Suppressor macrophage (primary cell): ENCODE measurements around the gene GGTLC2.
"Not testable (repeated sequence)": the region's sequence is repeated elsewhere in the genome, so short reads cannot be mapped to it uniquely, and the experiment has no call there.

Source experiments
- DNase-seq, 4 experiments: peaks; one replicate each; pipeline ENCODE4 v3.0.0-alpha.2; 2020 to 2022

GGTLC2 gene

GRCh38 chr22:22638313-22638712 is 6.1 kb upstream of the GGTLC2 start:
- DNase-seq = not testable (repeated sequence)

GRCh38 chr22:22642255-22642654 is 2.2 kb upstream of the GGTLC2 start:
- DNase-seq = not testable (repeated sequence)

GRCh38 chr22:22645969-22646368 is 1.6 kb downstream of the GGTLC2 start:
- DNase-seq = not testable (repeated sequence)

- not testable (repeated sequence) for DNase-seq
Measured at GRCh38 chr22:22647952-22648351, 3.5 kb downstream of the GGTLC2 start.

GRCh38 chr22:22648863-22649536 is 4.6 kb downstream of the GGTLC2 start:
- DNase-seq = not testable (repeated sequence)

- not testable (repeated sequence) for DNase-seq
Measured at GRCh38 chr22:22649761-22650160, 5.3 kb downstream of the GGTLC2 start.

GRCh38 chr22:22650398-22650797 is 6.0 kb downstream of the GGTLC2 start:
- not testable (repeated sequence) for DNase-seq

GRCh38 chr22:22650803-22651515 is 6.5 kb downstream of the GGTLC2 start:
- not testable (repeated sequence) for DNase-seq

GRCh38 chr22:22651593-22651992 is 7.2 kb downstream of the GGTLC2 start:
- not testable (repeated sequence) for DNase-seq

GRCh38 chr22:22652102-22652501 is 7.7 kb downstream of the GGTLC2 start:
- DNase-seq = not testable (repeated sequence)

- not testable (repeated sequence) for DNase-seq
Measured at GRCh38 chr22:22652573-22652972, 8.2 kb downstream of the GGTLC2 start.

GRCh38 chr22:22653677-22654381 is 9.4 kb downstream of the GGTLC2 start:
- peak in 1 of 4 experiments; percentile 15 for DNase-seq

GRCh38 chr22:22655452-22656290 is 11.3 kb downstream of the GGTLC2 start:
- DNase-seq = no peak

GRCh38 chr22:22657712-22658111 is 13.3 kb downstream of the GGTLC2 start:
- DNase-seq = no peak

- DNase-seq = no peak
Measured at GRCh38 chr22:22661275-22661674, 16.9 kb downstream of the GGTLC2 start.

GRCh38 chr22:22662095-22662494 is 17.7 kb downstream of the GGTLC2 start:
- no peak for DNase-seq

GRCh38 chr22:22663861-22664800 is 19.7 kb downstream of the GGTLC2 start:
- no peak for DNase-seq

GRCh38 chr22:22666307-22667091 is 22.1 kb downstream of the GGTLC2 start:
- DNase-seq = peak; percentile 45 to 70 (median 48)

GRCh38 chr22:22667966-22668880 is 23.8 kb downstream of the GGTLC2 start:
- DNase-seq = no peak
